ENCODE results near the gene GP1BB.
"Not testable (repeated sequence)": the region's sequence is repeated elsewhere in the genome, so short reads cannot be mapped to it uniquely, and the experiment has no call there.

GP1BB gene

DNA sequence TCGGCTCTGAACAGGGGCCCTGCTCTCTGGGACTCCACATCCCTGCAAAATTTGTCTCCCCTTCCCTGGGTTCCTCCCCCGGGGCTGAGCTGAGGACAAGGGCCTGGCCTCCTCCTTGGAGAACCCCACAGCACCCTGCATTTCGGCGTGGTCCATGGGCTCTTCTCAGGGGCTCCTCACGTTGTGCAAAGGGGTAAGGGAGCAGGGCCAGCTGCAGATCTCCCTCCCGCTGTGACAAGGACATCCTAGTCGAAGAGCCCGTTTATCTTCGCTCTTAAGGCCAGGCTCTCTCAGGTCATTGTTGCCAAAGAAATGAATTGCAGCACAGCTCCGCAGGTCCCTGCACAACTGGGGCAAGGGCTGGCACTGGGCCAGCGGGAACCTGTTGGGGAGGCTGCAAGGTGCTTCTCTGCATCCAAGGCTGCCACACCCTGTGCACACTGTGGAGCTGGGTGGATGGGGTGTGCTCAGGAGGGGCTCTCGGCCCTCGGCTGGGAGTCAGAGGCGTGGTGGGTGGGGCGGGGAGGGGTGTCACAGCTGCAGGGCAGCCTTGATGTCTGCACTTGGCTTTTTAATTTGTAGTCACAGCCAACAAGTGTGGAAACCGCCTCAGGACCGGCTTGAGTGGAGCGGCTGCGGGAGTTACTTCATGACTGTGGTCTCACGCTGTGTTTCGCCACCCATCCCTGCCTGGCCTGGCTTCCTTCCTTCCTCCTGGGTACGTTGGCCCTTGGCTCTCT lies 35.6 kb upstream of the GP1BB start:
- Mint-ChIP-seq H3K9me3 (no peaks in the 10 kb centered on the region), H3K4me1 (ENCODE audit: low read depth) (peaks cover 35% of the 10 kb centered on the region), H3K4me3 (no peak overlapping the region), H3K27me3 (peaks cover 3% of the 10 kb centered on the region), H3K27ac (no peak overlapping the region), H3K36me3 (ENCODE audit: low read depth) (no peaks in the 10 kb centered on the region)
- intact Hi-C loops (cut with micrococcal nuclease): no loop called here

DNA sequence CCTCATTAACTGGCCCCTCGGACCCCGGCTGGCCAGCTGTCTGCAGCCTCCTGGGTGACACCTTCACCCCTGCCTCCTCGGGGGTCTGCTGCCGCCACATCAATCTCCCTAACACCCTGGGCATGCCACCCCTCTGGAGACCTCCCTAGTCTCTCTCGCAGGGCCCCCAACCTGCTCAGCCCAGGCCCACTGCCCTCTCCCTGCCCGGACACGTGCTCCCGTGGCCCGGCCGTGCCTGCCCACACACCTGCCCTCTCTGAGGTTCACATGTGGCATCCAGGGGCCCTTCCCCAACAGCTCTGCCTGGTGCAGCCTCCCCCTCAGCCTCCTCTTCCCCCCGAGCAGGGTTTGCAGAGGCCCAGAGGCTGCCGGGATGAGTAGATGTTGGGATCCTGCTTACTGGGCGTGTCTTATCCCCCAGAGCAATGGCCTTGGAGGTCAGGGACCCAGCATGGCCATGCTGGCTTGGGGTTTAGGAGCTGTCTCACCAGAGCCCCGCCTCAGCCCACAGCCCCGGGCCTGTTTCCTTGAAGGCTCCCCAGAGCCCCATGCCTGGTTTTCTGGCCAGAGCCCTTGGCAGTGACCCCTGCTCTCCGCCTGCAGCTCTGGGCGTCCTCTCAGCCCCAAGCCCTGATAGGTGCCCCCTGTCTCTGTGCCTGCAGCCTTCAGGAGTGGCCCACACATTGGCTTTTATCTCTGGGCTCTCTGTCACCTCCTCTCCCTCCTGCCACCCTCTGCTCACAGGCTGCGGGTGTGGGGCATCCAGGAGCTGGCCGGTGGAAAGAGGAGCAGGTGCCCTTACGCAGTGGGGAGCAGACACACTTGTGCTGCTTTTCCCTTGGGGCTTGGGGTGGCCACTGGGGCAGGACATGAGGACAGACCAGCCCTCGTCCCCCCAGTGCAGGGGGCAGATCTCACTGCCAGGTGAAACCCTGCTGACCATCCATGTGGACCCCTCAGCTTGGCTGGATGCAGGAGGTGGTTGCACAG lies 34.7 kb upstream of the GP1BB start:
- Mint-ChIP-seq H3K4me3 (no peak overlapping the region), H3K9me3 (no peaks in the 10 kb centered on the region), H3K27ac (peak overlapping the region; percentile 31), H3K36me3 (ENCODE audit: low read depth) (no peaks in the 10 kb centered on the region), H3K4me1 (ENCODE audit: low read depth) (peaks cover 35% of the 10 kb centered on the region), H3K27me3 (no peaks in the 10 kb centered on the region)
- intact Hi-C loops (cut with micrococcal nuclease): no loop called here

DNA sequence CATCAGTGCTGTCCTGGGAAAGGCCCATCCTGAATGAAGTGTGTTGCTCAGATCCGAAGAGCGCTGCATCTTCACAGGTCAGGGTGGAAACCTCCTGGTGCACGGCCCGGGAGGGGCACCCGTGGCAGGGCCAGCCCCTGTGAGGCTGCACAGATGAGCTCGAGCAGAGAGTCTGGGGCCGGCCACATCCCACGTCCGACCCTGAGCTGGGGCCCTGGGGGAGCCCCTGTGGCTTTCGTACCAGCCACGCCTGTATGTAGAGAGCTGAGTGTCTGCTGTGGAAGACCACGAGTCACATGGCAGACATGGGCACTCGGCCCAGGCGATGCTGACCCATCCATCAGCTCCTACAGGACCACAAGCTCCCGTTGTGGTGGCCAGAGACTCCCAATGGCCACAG lies 33.9 kb upstream of the GP1BB start:
- Mint-ChIP-seq H3K4me3 (no peak overlapping the region), H3K36me3 (ENCODE audit: low read depth) (no peaks in the 10 kb centered on the region), H3K4me1 (ENCODE audit: low read depth) (peaks cover 35% of the 10 kb centered on the region), H3K9me3 (no peaks in the 10 kb centered on the region), H3K27ac (no peak overlapping the region), H3K27me3 (no peaks in the 10 kb centered on the region)
- intact Hi-C loops (cut with micrococcal nuclease): no loop called here

DNA sequence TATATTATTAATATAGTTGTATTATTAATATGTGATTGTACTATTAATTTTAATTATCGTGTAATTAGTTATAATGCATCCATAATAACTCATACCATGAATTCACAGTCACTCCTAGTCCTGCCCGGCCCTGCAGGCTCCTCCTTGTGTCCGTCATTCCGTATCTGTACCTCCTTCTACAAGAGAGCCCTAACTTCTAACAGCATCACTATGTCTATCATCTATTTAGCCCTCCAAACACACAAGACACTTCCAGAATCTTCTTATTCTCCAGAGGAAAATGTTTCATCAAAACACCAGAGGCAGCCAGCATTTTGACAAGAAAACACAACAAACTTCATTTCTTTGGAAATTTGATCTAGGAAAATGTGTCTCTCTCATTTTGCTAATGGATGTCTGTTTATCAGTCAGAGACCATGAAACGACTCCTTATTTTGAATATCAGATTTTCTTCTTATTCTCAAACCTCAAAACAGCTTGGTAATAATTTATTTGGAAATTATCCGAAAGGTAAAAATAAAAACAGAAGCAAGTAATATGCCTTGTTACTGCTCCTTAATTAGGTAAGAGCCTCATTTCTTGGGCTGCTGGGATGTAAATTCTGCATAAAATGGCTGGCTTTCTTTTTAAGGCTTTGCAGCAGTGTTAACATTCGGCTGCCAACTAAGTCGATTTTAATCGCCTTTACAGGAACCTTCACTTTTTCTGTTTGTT lies 32.2 kb upstream of the GP1BB start:
- Mint-ChIP-seq H3K27me3 (no peaks in the 10 kb centered on the region), H3K36me3 (ENCODE audit: low read depth) (no peaks in the 10 kb centered on the region), H3K27ac (no peak overlapping the region), H3K4me3 (no peak overlapping the region), H3K4me1 (ENCODE audit: low read depth) (peaks cover 35% of the 10 kb centered on the region), H3K9me3 (no peaks in the 10 kb centered on the region)
- intact Hi-C loops (cut with micrococcal nuclease): no loop called here

DNA sequence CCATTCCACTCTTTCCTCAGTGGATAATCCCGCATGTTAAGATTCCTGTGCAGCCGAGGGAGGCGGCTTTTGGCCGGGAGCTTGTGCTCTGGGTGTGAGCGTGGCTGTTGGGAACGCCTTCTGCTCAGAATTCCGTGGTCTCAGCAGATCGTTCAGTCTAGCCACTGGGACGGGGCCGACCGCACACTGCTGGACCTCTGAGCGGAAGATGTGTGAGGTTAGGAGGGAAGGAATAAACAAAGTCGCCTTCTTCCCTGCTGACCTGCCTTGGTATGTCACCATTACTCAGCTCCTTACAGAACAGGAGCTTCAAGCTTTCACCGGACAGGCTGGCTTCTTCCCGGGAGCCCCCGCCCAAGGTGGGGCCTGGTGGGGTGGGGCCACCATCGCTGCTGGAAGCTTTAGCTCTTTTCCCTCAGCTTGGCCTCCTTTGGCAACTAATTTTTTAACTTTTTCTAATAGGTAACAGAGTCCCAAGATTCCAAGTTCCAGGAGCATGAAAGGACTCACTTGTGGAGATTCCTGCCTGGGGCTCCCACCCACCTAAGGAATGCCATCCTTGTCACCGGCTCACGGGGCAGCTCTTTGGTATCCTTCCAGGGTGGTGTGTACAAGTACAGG lies 31.5 kb upstream of the GP1BB start:
- intact Hi-C loops (cut with micrococcal nuclease): no loop called here
- Mint-ChIP-seq H3K27me3 (no peaks in the 10 kb centered on the region), H3K4me3 (no peak overlapping the region), H3K36me3 (ENCODE audit: low read depth) (no peaks in the 10 kb centered on the region), H3K4me1 (ENCODE audit: low read depth) (peaks cover 35% of the 10 kb centered on the region), H3K9me3 (no peaks in the 10 kb centered on the region), H3K27ac (no peak overlapping the region)

DNA sequence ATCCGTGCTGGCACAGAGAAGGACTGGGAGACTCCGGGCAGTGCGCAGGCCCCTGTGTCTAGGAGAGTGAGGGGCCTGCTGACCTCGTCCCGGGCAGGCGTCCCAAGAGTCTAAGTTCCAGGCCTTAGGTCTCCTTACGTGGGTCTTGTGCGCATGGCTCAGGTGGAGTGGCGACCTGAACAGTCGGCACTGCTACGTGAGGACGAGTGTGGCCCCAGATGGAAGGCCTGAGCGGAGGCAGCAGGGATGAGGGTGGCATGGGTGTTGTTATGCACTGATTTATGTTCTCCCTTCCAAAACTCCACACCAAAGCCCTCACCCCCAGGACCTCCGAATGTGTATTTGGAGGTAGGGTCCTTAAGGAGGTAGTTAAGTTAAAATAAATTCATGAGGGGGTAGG lies 29.8 kb upstream of the GP1BB start:
- H3K9me3 Mint-ChIP-seq: no peaks in the 10 kb centered on the region
- peaks cover 20% of the 10 kb centered on the region for H3K4me1 Mint-ChIP-seq (ENCODE audit: low read depth)
- H3K36me3 Mint-ChIP-seq (ENCODE audit: low read depth): no peaks in the 10 kb centered on the region
- intact Hi-C loops (cut with micrococcal nuclease): no loop called here
- no peak overlapping the region for H3K27ac Mint-ChIP-seq
- no peaks in the 10 kb centered on the region for H3K27me3 Mint-ChIP-seq
- no peak overlapping the region for H3K4me3 Mint-ChIP-seq

DNA sequence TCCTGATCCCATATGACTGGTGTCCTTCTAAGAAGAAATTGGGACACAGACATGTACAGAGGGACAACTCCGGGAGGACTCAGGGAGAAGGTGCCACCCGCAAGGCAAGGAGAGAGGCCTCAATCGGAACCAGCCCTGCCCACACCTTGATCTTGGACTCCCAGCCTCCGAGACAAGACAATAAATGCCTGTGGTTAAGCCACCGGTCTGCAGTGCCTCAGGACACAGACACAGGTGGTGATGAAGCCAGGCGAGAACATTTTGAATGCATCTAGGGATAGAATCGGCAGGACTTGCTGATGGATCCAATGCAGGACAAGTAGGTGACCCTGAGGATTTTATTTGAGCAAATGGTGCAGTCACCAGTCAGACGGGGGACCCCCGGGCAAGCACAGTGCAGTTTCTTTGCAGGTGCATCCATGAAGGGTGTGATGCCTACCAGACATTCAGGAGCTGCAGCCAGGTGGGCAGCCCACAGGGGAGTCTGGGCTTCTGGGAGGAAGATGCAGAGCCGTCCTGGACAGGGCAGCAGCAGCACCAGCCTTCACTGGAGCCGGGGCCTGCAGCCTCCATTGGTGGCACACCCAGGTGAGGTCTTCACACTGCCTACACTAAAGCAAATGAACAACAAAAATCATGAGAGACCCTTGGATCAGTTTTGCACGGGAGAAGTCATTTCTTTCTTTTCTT lies 29.2 kb upstream of the GP1BB start:
- Mint-ChIP-seq H3K36me3 (ENCODE audit: low read depth) (no peaks in the 10 kb centered on the region), H3K27me3 (no peaks in the 10 kb centered on the region), H3K27ac (no peak overlapping the region), H3K9me3 (no peaks in the 10 kb centered on the region), H3K4me1 (ENCODE audit: low read depth) (peaks cover 15% of the 10 kb centered on the region), H3K4me3 (no peak overlapping the region)
- intact Hi-C loops (cut with micrococcal nuclease): no loop called here

DNA sequence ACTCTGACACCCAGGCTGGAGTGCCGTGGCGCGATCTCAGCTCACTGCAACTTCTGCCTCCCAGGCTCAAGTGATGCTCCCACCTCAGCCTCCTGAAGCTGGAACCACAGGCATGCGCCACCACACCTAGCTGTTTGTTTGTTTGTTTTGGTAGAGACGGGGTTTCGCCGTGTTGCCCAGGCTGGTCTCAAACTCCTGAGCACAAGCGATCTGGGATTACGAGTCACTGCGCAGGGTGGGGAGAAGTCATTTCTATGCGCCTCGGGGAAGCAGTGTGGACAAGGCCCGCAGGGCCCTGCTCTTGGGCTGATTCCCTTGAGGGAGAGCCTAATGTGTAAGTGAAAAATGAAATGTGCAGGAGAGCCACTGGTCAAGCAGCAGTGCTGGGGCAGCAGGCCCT lies 28.6 kb upstream of the GP1BB start:
- intact Hi-C loops (cut with micrococcal nuclease): no loop called here
- H3K27me3 Mint-ChIP-seq: no peaks in the 10 kb centered on the region
- peaks cover 9% of the 10 kb centered on the region for H3K4me1 Mint-ChIP-seq (ENCODE audit: low read depth)
- H3K9me3 Mint-ChIP-seq: no peaks in the 10 kb centered on the region
- no peaks in the 10 kb centered on the region for H3K36me3 Mint-ChIP-seq (ENCODE audit: low read depth)
- H3K4me3 Mint-ChIP-seq: no peak overlapping the region
- no peak overlapping the region for H3K27ac Mint-ChIP-seq

DNA sequence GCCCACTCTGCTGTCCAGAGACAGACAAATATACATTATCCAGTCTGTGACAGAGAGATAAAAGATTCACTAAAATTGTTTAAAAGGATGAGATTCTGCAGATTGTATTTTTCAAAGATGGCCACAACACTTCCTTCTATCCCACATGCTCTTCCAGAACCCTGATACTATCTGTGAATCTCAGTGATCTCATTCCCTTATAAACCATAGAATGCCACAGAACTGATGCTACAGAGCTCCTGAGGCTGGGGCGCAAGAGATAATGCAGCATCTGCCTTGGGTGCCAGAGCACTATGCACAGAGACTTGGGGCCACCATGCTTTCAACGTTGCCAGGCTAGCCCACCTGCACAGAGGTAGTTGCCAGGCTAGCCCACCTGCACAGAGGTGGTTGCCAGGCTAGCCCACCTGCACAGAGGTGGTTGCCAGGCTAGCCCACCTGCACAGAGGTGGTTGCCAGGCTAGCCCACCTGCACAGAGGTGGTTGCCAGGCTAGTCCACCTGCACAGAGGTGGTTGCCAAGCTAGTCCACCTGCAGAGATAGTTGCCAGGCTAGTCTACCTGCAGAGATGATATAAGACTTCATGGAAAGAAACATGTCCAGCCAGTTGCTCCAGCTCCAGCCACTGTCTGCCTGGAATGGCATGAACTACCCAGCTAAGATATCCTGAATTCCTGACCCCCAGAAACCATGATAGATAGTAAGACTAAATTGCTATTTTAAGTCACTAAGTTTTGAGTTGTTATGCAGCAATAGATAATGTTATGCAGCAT lies 26.6 kb upstream of the GP1BB start:
- Mint-ChIP-seq H3K4me3 (no peak overlapping the region), H3K4me1 (ENCODE audit: low read depth) (no peaks in the 10 kb centered on the region), H3K9me3 (no peaks in the 10 kb centered on the region), H3K27me3 (no peaks in the 10 kb centered on the region), H3K36me3 (ENCODE audit: low read depth) (no peaks in the 10 kb centered on the region), H3K27ac (no peak overlapping the region)
- intact Hi-C loops (cut with micrococcal nuclease): no loop called here

DNA sequence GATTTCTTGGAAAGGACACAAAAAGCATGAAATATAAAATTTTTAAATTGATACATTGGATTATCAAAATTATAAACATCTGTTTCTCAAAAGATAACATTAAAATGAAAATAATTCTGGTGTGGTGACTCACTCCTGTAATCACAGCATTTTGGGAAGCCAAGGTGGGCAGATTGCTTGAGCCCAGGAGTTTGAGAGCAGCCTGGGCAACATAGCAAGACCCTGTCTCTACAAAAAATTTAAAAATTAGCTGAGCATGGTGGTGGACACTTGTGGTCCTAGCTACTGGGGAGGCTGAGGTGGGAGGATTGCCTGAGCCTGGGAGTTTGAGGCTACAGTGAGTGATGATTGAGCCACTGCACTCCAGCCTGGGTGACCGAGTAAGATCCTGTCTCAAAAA lies 25.5 kb upstream of the GP1BB start:
- H3K4me1 Mint-ChIP-seq (ENCODE audit: low read depth); H3K27ac Mint-ChIP-seq; H3K4me3 Mint-ChIP-seq; H3K36me3 Mint-ChIP-seq (ENCODE audit: low read depth); H3K27me3 Mint-ChIP-seq; intact Hi-C loops (cut with micrococcal nuclease); H3K9me3 Mint-ChIP-seq: not testable (repeated sequence)

DNA sequence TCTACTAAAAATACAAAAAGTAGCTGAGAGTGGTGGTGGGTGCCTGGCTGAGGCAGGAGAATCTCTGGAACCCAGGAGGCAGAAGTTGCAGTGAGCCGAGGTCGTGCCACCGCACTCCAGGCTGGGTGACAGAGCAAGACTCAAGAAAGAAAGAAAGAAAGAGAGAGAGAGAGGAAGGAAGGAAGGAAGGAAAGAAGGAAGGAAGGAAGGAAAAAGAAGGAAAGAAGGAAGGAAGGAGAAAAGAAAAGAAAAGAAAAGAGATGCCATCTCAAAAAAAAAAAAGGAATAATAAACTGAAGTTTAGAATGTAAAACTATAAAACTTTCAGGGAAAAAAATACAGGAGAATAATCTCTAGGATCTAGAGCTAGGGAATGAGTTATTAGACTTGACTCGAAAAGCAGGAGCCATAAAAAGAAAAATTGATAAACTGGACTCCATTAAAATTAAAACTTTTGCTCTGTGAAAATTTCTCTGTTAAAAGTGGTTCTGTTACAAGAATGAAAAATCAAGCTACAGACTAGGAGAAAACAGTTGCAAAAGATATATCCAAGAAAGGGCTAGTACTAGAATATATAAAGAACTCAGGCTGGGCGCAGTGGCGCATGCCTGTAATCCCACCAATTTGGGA lies 22.4 kb upstream of the GP1BB start:
- no peaks in the 10 kb centered on the region for H3K27me3 Mint-ChIP-seq
- intact Hi-C loops (cut with micrococcal nuclease): no loop called here
- no peak overlapping the region for H3K4me3 Mint-ChIP-seq
- H3K36me3 Mint-ChIP-seq (ENCODE audit: low read depth): no peaks in the 10 kb centered on the region
- H3K27ac Mint-ChIP-seq: no peak overlapping the region
- H3K4me1 Mint-ChIP-seq (ENCODE audit: low read depth): no peaks in the 10 kb centered on the region
- H3K9me3 Mint-ChIP-seq: no peaks in the 10 kb centered on the region

DNA sequence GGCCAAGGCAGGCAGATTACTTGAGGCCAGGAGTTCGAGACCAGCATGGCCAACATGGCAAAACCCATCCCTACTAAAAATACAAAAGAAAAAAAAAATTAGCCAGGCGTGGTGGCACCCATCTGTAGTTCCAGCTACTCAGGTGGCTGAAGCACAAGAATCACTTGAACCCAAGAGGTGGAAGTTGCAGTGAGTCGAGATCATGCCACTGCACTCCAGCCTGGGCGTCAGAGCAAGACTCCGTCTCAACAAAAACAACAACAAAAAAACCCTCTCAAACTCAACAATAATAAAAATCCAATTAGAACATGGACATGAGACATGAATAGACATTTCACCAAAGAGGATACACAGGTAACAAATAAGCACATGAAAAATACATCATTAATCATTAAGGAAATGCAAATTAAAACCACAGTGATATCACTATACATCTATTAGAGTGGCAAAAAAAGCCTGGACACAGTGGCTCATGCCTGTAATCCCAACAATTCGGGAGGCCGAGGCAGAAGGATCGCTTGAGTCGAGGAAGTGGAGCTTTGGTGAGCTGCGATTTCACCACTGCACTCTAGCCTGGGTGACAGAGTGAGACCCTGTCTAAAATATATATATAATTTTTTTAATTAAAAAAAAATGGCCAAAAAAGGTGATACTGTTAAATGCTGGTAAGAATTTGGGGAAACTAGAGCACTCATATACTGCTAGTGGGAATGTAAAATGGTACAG lies 21.8 kb upstream of the GP1BB start:
- no peak overlapping the region for H3K27ac Mint-ChIP-seq
- no peaks in the 10 kb centered on the region for H3K27me3 Mint-ChIP-seq
- no peak overlapping the region for H3K4me3 Mint-ChIP-seq
- H3K36me3 Mint-ChIP-seq (ENCODE audit: low read depth): no peaks in the 10 kb centered on the region
- no peaks in the 10 kb centered on the region for H3K9me3 Mint-ChIP-seq
- no peaks in the 10 kb centered on the region for H3K4me1 Mint-ChIP-seq (ENCODE audit: low read depth)
- intact Hi-C loops (cut with micrococcal nuclease): no loop called here

Data from dendritic cell treated with granulocyte-macrophage colony-stimulating factor and Interleukin-4, amounts not matched to agents 40 ng/mL and 50 ng/mL, for 4 days (primary cell).